T-helper 1 cell (primary cell): ENCODE data around the gene OS9.
A peak's percentile ranks its signal among the peaks of the same experiment; 100 is the strongest.
"Not testable (repeated sequence)": the region's sequence is repeated elsewhere in the genome, so short reads cannot be mapped to it uniquely, and the experiment has no call there.

ENCODE experiments used
- DNase-seq, 5 donors: peaks; one replicate each; pipeline ENCODE4 v3.0.0-alpha.2; 2012 to 2020
- total RNA-seq, 4 donors: gene quantifications; one replicate each; lab custom pipeline; 2026; lab: John Stamatoyannopoulos, UW

Gene OS9, protein sequence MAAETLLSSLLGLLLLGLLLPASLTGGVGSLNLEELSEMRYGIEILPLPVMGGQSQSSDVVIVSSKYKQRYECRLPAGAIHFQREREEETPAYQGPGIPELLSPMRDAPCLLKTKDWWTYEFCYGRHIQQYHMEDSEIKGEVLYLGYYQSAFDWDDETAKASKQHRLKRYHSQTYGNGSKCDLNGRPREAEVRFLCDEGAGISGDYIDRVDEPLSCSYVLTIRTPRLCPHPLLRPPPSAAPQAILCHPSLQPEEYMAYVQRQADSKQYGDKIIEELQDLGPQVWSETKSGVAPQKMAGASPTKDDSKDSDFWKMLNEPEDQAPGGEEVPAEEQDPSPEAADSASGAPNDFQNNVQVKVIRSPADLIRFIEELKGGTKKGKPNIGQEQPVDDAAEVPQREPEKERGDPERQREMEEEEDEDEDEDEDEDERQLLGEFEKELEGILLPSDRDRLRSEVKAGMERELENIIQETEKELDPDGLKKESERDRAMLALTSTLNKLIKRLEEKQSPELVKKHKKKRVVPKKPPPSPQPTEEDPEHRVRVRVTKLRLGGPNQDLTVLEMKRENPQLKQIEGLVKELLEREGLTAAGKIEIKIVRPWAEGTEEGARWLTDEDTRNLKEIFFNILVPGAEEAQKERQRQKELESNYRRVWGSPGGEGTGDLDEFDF
- total RNA-seq: 133 to 215 (median 161) reads per million in 4 donors

DNA sequence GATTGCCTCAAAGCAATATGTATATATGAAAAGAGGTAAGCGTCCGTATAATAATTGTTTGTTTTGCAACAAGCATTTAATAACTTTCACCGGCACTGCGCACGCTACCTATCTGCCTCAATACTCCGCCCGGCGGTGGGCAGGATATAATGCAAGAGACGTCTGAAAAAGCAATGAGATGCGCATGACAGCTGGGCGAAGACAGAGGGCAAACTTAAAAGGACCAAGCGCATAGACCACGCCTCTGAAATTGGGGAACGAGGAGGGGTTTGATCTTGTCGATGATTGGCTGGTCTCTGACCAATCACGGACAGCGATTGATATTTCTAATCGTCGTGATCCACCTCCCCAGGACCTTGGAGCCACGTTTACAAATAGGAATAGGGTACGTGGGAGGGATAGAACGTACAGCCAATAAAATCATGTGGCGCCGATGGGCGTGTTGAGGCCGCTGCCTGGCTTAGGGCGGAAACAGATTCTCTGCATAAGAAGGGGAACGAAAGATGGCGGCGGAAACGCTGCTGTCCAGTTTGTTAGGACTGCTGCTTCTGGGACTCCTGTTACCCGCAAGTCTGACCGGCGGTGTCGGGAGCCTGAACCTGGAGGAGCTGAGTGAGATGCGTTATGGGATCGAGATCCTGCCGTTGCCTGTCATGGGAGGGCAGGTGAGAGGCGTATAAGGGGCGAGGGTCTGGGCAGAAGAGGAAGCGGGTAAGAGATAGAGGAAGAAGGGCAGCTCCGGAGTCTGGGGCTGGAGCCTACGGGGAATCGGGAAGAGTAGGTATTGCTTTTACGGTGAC, at the start of gene OS9:
Gene OS9 (plus strand): TSS at position 474 of the 800 bp plus-strand sequence. CDS start 30 bp downstream, at position 504.
- peak; percentile 90 to 100 (median 97) for DNase-seq

DNA sequence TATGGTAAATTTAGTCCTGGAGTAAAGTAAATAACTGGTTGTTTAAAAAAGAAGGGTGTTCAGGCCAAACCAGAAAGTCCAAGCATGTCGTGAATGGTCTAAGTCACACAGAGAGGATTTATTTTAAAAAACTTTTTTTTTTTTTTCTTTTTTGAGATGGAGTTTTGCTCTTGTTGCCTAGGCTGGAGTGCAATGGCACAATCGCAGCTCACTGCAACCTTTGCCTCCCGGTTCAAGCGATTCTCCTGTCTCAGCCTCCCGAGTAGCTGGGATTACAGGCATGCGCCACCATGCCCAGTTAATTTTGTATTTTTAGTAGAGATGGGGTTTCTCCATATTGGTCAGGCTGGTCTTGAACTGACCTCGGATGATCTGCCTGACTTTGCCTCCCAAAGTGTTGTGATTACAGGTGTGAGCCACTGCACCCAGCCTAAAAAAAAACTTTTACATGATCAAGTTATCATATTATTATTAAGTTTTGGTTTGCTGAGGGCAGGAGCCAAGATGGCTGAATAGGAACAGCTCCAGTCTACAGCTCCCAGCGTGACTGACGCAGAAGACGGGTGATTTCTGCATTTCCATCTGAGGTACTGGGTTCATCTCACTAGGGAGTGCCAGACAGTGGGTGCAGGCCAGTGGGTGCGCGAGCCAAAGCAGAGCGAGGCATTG, 47.8 kb upstream of the OS9 start:
- not testable (repeated sequence) for DNase-seq

DNA sequence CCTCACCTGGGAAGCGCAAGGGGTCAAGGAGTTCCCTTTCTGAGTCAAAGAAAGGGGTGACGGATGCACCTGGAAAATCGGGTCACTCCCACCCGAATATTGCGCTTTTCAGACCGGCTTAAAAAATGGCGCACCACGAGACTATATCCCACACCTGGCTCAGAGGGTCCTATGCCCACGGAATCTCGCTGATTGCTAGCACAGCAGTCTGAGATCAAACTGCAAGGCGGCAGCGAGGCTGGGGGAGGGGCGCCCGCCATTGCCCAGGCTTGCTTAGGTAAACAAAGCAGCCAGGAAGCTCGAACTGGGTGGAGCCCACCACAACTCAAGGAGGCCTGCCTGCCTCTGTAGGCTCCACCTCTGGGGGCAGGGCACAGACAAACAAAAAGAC, 47.3 kb upstream of the OS9 start:
- DNase-seq: not testable (repeated sequence)

DNA sequence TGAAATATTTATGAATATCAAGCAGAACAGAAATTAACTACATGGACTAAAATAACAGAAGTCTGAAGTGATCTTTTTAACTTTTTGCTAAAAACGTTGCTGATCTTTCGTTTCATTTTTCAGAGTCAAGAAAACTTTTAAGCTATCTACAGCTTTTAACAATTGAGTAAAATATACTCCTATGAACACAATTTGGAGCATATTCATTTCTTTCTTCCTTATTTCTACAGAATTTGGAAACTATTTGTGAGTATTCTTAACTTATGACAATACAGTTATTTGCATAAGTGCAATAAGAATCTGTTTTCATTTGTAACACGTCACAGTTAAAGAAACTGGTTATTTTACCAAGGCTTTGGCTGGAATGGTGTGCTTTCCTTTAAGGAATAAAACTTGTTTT, 39.9 kb upstream of the OS9 start:
- DNase-seq: no peak

DNA sequence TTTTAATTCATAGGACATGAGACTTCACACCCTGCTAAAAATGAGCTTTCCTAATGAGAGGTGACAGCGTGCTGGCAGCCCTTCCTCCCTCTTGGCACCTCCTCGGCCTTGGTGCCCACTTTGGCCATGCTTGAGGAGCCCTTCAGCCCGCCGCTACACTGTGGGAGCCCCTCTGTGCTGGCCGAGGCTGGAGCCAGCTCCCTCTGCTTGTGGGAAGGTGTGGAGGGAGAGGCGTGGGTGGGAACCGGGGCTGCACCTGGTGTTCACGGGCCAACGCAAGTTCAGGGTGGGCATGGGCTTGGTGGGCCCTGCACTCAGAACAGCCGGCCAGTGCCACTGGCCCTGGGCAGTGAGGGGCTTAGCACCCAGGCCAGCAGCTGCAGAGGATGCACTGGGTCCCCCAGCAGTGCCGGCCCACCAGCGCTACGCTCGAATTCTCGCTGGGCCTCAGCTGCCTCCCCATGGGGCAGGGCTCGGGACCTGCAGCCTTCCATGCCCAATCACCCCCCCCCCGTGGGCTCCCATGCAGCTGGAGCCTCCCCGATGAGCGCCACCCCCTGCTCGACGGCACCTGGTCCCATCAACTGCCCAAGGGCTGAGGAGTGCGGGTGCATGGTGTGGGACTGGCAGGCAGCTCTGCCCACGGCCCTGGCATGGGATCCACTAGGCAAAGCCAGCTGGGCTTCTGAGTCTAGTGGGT, 38.2 kb upstream of the OS9 start:
- no peak for DNase-seq

DNA sequence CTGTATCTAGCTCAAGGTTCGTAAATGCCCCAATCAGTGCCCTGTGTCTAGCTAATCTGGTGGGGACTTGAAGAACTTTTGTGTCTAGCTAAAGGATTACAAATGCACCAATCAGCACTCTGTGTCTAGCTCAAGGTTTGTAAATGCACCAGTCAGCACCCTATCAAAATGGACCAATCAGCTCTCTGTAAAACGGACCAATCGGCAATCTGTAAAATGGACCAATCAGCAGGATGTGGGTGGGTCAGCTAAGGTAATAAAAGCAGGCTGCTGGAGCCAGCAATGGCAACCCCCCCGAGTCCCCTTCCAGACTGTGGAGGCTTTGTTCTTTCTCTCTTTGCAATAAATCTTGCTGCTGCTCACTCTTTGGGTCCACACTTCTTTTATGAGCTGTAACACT, 37.5 kb upstream of the OS9 start:
- not testable (repeated sequence) for DNase-seq

DNA sequence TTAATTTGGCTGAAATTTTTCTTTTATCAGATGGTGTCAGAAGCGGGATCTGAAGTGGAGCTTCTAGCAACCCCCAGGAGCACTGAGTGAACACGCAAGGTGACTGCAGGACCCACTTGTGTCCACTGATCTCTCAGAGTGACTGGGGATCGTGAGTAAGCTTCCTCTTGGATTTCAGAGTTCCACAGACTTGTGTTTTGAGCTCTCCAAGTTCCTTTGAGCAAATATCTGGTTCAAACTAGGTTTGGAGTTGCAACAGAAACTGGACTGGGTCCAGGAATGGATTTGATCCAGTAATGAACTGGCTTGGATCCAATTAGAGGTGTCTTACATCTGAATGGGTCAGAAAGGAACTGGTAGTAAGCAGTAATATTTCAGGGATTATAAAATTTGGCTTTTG, 36.2 kb upstream of the OS9 start:
- DNase-seq: no peak

DNA sequence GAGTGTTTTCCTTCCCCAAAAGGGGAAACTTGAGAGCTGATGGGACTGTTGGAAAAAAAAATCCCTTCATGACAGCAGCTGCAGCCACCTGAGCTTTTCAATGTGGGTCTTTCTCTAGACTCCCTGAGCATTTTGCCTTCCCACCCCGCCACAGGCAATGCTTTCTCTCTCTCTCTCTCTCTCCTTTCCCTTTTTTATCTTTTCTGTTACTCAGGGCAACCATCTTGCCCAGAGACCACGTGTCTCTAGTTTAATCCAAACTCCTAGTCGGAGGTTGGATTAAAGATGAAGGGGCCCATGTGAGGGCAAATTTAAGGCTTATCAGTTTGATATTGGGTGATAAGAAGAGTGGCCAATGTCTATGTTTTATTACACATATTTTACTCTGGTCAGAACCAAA, 35.0 kb upstream of the OS9 start:
- no peak for DNase-seq

DNA sequence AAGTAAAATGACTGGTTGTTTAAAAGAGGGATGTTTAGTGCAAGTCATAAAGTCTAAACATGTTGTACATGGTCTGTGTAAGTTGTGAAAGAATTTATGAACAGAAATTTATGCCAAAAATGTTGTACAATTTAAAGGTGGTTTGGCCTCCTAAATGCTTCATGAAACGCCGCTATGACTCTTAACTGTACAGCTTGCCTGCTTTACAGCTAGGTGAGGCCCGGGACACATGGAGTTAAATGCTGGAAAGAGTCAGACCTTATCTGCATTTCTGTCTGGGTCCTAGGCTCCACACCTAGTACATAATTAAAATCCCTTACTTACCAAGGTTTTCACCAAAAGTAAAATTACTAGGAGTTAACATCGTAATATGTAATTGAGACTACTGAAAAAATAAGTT, 32.6 kb upstream of the OS9 start:
- DNase-seq: no peak

DNA sequence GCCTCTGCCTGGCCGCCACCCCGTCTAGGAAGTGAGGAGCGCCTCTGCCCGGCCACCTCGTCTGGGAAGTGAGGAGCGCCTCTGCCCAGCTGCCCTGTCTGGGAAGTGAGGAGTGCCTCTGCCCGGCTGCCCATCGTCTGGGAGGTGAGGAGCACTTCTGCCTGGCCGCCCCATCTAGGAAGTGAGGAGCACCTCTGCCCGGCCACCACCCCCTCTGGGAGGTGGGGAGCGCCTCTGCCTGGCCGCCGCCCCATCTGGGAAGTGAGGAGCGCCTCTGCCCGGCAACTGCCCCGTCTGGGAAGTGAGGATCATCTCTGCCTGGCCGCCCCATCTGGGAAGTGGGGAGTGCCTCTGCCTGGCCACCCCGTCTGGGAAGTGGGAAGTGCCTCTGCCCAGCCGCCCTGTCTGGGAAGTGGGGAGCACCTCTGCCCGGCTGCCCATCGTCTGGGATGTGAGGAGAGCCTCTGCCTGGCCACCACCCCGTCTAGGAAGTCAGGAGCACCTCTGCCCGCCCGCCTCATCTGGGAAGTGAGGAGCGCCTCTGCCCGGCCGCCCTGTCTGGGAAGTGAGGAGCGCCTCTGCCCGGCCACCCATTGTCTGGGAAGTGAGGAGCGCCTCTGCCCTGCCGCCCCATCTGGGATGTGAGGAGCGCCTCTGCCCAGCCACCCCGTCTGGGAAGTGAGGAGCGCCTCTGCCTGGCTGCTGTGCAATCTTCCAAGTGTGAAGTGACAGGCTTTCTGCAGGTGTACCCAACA, 28.7 kb upstream of the OS9 start:
- DNase-seq: not testable (repeated sequence)

DNA sequence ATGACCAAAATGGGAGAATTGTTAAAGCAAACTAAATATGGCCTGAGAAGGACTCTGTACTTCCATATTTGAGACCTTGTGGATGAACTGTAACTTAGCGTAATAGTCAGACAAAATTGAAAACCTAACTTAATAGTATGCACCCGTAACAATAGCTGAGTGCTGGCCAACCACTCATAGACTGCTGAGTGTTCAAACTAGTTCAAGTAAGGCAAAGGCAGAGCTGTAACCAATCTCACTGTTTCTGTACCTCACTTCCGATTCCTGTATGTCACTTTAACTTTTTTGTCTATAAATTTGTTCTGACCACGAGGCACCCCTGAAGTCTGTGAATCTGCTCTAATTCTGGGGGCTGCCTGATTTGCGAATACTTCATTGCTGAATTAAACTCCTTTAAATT, 27.0 kb upstream of the OS9 start:
- no peak for DNase-seq

DNA sequence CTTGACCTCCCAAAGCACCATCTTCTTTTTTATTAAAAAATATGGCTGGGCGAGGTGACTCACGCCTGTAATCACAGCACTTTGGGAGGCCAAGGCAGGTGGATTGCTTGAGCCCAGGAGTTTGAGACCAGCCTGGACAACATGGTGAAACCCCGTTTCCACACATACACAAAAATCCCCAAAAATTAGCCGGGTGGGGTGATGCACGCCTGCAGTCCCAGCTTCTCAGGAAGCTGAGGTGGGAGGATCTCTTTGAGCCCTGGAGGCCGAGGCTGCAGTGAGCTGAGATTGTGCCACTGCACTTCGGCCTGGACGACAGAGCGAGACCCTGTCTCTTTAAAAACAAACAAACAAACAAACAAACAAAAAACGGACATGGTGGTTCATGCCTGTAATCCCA, 24.2 kb upstream of the OS9 start:
- not testable (repeated sequence) for DNase-seq

DNA sequence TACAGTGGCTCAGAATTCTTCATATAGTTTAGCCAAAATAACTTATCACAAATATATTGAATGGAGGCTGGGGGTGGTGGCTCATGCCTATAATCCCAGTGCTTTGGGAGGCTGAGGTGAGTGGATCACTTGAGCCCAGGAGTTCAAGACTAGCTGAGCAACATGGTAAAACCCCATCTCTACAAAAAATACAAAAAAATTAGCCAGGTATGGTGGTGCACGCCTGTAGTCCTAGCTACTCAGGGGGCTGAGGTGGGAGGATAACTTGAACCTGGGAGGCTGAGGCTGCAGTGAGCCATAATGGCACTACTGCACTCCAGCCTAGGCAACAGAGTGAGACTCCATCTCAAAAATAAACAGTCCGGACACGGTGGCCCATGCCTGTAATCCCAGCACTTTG, 22.1 kb upstream of the OS9 start:
- not testable (repeated sequence) for DNase-seq

DNA sequence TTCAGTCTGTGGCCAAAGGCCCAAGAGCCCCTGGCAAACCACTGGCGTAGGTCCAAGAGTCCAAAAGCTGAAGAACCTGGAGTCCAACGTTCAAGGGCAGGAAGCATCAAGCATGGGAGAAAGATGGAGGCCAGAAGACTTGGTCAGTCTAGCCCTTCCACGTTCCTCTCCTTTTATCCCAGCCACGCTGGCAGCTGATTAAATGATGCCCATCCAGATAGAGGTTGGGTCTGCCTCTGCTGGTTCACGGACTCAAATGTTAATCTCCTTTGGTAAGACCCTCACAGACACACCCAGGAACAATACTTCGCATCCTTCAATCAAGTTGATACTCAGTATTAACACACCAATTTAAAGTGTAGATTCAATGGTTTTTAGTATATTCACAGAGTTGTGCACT, 21.1 kb upstream of the OS9 start:
- no peak for DNase-seq

DNA sequence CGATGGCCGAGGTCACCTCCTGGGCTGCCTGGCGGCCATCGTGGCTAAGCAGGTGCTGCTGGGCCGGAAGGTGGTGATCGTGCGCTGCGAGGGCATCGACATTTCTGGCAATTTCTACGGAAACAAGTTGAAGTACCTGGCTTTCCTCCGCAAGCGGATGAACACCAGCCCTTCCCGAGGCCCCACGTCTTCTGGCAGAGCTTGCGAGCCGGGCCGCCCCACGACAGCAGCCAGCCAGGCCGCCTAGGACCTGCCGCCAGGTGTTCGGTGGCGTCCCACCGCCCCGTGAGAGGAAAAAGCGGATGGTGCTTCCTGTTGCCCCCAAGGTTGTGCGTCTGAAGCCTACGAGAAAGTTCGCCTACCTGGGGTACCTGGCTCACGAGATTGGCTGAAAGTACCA, 19.2 kb upstream of the OS9 start:
- no peak for DNase-seq

DNA sequence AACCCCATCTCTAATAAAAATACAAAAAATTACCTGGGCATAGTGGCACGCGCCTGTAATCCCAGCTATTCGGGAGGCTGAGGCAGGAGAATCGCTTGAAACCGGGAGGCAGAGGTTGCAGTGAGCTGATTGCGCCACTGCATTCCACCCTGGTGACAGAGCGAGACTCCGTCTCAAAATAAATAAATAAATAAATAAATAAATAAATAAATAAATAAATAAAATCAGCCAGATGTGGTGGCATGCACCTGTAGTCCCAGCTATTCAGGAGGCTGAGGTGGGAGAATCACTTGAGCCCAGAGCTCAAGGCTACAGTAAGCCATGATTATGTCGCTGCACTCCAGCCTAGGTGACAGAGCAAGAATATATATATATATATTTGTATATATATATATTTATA, 16.0 kb upstream of the OS9 start:
- DNase-seq: not testable (repeated sequence)

DNA sequence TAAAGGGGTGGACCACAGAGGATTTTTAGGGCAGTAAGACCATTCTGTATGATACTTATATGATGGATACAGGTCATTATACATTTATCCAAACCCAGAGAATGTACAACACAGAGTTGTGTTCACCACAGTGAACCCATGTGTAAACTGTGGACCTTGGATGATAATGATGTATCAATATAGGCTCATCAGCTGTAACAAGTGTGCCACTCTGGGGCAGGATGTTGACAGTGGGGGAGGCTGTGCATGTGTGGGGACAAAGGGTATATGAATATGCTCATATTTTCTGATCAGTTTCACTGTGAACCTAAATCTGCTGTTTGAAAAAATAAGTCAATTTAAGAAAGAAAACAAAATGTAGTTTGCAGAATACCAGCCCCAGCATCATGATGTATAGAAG, 14.2 kb upstream of the OS9 start:
- DNase-seq: no peak

DNA sequence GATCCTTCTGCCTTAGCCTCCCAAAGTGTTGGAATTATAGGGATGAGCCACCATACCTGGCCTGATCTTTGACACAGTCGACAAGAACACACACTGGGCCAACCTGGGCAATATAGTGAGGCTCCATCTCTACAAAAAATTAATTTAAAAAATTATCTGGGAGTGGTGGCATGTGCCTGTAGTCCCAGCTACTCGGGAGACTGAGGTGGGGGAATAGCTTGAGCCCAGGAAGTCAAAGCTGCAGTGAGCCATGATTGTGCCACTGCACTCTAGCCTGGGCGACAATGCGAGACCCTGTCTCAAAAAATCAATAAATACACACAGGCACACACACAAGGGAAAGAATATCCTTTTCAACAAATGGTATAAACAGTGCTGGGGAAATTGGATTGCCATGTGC, 6.1 kb upstream of the OS9 start:
- DNase-seq: no peak

DNA sequence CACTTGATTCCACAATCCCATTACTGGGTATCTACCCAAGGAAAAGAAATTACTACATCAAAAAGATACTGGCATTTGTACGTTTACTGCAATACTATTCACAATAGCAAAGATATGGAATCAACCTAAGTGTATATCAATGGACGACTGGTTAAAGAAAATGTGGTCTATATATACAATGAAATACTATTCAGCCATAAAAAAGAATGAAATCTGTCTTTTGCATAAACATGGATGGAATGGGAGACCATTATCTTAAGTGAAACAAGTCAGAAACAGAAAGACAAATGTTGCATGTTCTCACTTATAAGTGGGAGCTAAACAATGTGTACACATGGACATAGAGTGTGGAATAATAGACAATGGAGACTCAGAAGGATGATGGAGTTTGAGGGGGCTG, 5.0 kb upstream of the OS9 start:
- DNase-seq: no peak

DNA sequence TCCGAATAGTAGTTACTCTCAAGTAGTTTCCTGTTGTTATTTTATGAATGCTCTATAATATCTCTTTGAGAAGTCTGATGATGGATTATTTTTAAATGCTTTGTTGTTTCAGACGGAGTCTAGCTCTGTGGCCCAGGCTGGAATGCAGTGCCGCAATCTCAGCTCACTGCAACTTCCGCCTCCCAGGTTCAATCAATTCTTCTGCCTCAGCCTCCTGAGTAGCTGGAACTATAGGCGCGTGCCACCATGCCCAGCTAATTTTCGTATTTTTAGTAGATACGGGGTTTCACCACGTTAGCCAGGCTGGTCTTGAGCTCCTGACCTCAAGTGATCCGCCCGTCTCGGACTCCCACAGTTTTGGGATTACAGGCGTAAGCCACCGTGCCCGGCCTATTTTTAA, 1.4 kb upstream of the OS9 start:
- no peak for DNase-seq

DNA sequence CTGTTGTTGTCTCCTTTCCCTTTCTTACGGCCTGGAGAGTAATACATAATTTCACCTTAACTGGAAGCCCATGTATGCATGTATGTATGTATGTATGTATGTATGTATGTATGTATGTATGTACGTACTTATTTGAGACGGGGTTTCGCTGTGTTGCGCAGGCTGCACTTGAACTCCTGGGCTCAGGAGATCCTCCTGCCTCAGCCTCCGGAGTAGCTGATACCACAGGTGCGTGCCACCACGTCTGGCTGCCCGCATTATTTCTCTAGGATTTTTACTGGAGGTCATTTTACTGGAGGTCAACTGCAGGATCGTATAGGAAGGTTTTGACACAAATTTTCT, 644 bp upstream of the OS9 start:
- no peak for DNase-seq
